Gastroesophageal sphincter (tissue), 4 donors: ENCODE measurements around the gene PODNL1. TPM values are rescaled to one million over a fixed set of nuclear protein-coding genes. Genes with fewer than 3 reads are reported as not detected.

Source experiments
- ATAC-seq: fragments of 150-250 bp; one replicate; pipeline ENCODE4 v1.9.1; 2016; ENCODE audit warnings: mild to moderate bottlenecking, moderate library complexity
- H3K27ac ChIP-seq, 4 donors: fragments of 200-600 bp; sonication (generic) in 3 of 4; 1 replicate in 3 of 4; 2 replicates in 1 of 4; pipeline ENCODE4 v1.5.1; 2016 to 2019
- H3K27me3 ChIP-seq: fragments of 200-600 bp; sonication (generic); one replicate; pipeline ENCODE4 v1.5.1; 2019
- H3K36me3 ChIP-seq, 2 donors: fragments of 200-600 bp; sonication (generic); one replicate each; pipeline ENCODE4 v1.5.1; 2019; ENCODE audit warnings: control low read depth in 1 of 2
- H3K4me1 ChIP-seq, 3 donors: fragments of 200-600 bp; sonication (generic); 1 replicate in 2 of 3; 2 replicates in 1 of 3; pipeline ENCODE4 v1.5.1; 2016 to 2019; ENCODE audit warnings: control low read depth in 2 of 3
- H3K4me3 ChIP-seq, 2 donors: fragments of 200-600 bp; sonication (generic); one replicate each; pipeline ENCODE4 v1.5.1; 2019; ENCODE audit warnings: mild to moderate bottlenecking in 1 of 2, moderate library complexity in 1 of 2
- H3K9me3 ChIP-seq, 3 donors: fragments of 200-600 bp; sonication (generic); one replicate each; pipeline ENCODE4 v1.5.1; 2017 to 2019; ENCODE audit warnings: control low read depth in 2 of 3
- EP300 ChIP-seq: sonication (generic); formaldehyde crosslinking; IDR thresholded peaks from one replicate; pipeline ENCODE4 v1.6.1; 2017; ENCODE audit warnings: antibody characterized with exemption, mild to moderate bottlenecking
- POLR2A ChIP-seq, 2 donors: fragments of 450-650 bp; IDR thresholded peaks; one replicate each; pipeline ENCODE4 v1.6.1; 2017; ENCODE audit warnings: antibody characterized with exemption in 2 of 2, mild to moderate bottlenecking in 2 of 2, moderate library complexity in 1 of 2
- POLR2AphosphoS5 ChIP-seq: sonication (generic); formaldehyde crosslinking; IDR thresholded peaks from one replicate; pipeline ENCODE4 v1.6.1; 2017; ENCODE audit warnings: antibody characterized with exemption
- WGBS, 2 donors: methylation state at CpG; one replicate each; pipeline ENCODE4 v1.1.5; 2018; ENCODE audit warnings: low coverage in 1 of 2; 5-methylcytosine and 5-hydroxymethylcytosine counted together
- total RNA-seq, 4 donors: library from RNA; depleted of rRNA; stranded (reverse); fragments of >200 nt; gene quantifications; one replicate each; pipeline ENCODE4 v1.1.0, GENCODE V29; 2016
- TF ChIP-seq, protein P1 (sequence below), 4 experiments: fragments of 200-600 bp in 2 of 4; fragments of 450-650 bp in 2 of 4; sonication (generic) in 1 of 4; IDR thresholded peaks; one replicate each; pipeline ENCODE4 v1.5.1; 2017 to 2019; ENCODE audit warnings: antibody characterized with exemption in 4 of 4, mild to moderate bottlenecking in 2 of 4, moderate library complexity in 2 of 4

PODNL1 gene
- total RNA-seq, 4 donors from 2014 or later, result 0.62 to 0.67 TPM; not detected in 2

DNA sequence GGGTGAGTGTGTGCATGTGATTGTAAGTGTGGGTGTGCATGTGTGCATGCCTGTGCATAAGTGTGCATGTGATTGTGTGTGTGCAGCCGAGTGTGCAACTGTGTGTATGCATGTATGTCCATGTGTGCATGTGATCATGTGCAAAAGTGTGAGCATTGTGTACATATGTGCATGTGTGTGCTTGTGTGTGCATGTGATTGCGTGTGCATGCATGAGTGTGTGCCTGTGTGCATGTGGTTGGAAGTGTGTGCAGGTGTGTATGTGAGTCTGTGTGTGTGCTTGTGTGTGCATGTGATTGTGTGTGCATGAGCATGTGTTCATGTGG lies 3.5 kb downstream of the PODNL1 start:
- 95% methylated on average over 2 of the region's 2 CpGs; no CpG with 5 or more reads in 1 of the 2 donors for WGBS, 2 donors
- Histone ChIP-seq H3K9me3 (no peaks in the 10 kb centered on the region), H3K27me3 (peaks cover 62% of the 10 kb centered on the region), H3K4me1 (peaks cover 0 to 12% (median 0%) of the 10 kb centered on the region in 3 donors), H3K36me3 (peaks cover 0 to 20% of the 10 kb centered on the region in 2 donors), H3K4me3 (no peak overlapping the region), H3K27ac (no peak overlapping the region)
- ATAC-seq, result no peak
- TF ChIP-seq POLR2A (IDR thresholded peaks at IDR 0.05), result no peak
- TF ChIP-seq, protein P1, sequence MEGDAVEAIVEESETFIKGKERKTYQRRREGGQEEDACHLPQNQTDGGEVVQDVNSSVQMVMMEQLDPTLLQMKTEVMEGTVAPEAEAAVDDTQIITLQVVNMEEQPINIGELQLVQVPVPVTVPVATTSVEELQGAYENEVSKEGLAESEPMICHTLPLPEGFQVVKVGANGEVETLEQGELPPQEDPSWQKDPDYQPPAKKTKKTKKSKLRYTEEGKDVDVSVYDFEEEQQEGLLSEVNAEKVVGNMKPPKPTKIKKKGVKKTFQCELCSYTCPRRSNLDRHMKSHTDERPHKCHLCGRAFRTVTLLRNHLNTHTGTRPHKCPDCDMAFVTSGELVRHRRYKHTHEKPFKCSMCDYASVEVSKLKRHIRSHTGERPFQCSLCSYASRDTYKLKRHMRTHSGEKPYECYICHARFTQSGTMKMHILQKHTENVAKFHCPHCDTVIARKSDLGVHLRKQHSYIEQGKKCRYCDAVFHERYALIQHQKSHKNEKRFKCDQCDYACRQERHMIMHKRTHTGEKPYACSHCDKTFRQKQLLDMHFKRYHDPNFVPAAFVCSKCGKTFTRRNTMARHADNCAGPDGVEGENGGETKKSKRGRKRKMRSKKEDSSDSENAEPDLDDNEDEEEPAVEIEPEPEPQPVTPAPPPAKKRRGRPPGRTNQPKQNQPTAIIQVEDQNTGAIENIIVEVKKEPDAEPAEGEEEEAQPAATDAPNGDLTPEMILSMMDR (IDR thresholded peaks at IDR 0.05), result no peak
- TF ChIP-seq POLR2AphosphoS5, result no peak
- TF ChIP-seq EP300, result no peak

DNA sequence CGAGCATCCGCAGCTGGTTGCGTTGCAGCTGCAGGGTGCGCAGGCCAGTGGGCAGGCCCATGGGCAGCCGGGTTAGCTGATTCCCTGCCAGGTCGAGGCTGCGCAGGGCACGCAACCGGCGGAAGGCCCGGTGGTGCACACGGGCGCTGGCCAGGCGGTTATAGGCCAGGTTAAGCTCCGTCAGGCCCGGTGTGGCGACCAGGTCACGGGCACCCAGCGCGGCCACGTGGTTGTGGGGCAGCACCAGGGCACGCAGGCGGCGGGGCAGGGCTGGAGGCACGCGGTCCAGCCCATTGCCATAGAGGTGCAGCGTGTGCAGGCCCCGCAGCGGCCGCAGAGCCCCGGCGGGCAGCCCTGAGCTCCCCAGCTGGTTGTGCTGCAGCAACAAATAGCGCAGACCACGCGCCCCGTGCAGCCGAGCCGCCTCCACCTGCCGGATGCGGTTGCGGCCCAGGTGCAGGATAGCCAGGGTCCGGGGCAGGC lies 5.3 kb downstream of the PODNL1 start:
- ATAC-seq, result no peak
- H3K27me3 ChIP-seq, result peaks cover 52% of the 10 kb centered on the region
- H3K4me1 ChIP-seq, result peaks cover 0 to 5% (median 0%) of the 10 kb centered on the region in 3 donors
- H3K36me3 ChIP-seq, result peaks cover 0 to 33% of the 10 kb centered on the region in 2 donors
- TF ChIP-seq POLR2AphosphoS5, result no peak
- no peak for TF ChIP-seq POLR2A (IDR thresholded peaks at IDR 0.05)
- TF ChIP-seq EP300, result no peak
- TF ChIP-seq, protein P1 (IDR thresholded peaks at IDR 0.05), result no peak
- H3K9me3 ChIP-seq, result no peaks in the 10 kb centered on the region
- no CpG with 5 or more reads among the region's 42 CpGs for WGBS, 2 donors
- H3K27ac ChIP-seq, result no peak overlapping the region
- no peak overlapping the region for H3K4me3 ChIP-seq

DNA sequence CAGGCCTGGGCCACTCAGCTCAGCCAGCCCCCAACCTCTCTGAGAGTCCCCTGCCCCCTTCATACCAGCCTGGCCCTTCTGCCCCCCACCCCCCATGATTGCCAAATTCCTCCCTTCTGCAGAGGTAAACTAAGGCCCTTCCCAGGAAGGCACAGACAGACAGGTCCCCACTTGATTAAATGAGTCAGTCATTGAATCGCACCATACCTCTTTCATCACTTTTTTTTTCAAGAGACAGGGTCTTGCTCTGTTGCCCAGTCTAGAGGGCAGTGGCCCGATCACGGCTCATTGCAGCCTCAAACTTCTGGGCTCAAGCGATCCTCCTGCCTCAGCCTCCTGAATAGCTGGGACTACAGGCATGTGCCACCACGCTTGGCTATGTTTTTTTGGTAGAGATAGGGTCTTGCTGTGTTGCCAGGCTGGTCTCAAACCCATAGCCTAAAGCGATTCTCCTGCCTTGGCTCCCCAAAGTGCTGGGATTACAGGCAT lies 6.0 kb downstream of the PODNL1 start:
- Histone ChIP-seq H3K27me3 (peaks cover 44% of the 10 kb centered on the region), H3K27ac (no peak overlapping the region), H3K36me3 (peaks cover 0 to 41% of the 10 kb centered on the region in 2 donors), H3K9me3 (no peaks in the 10 kb centered on the region), H3K4me3 (no peak overlapping the region), H3K4me1 (no peaks in the 10 kb centered on the region)
- 94 to 100% methylated on average over 1 to 6 of the region's 6 CpGs for WGBS, 2 donors
- no peak for TF ChIP-seq POLR2A (IDR thresholded peaks at IDR 0.05)
- TF ChIP-seq EP300, result no peak
- TF ChIP-seq, protein P1 (IDR thresholded peaks at IDR 0.05), result no peak
- TF ChIP-seq POLR2AphosphoS5, result no peak
- no peak for ATAC-seq

DNA sequence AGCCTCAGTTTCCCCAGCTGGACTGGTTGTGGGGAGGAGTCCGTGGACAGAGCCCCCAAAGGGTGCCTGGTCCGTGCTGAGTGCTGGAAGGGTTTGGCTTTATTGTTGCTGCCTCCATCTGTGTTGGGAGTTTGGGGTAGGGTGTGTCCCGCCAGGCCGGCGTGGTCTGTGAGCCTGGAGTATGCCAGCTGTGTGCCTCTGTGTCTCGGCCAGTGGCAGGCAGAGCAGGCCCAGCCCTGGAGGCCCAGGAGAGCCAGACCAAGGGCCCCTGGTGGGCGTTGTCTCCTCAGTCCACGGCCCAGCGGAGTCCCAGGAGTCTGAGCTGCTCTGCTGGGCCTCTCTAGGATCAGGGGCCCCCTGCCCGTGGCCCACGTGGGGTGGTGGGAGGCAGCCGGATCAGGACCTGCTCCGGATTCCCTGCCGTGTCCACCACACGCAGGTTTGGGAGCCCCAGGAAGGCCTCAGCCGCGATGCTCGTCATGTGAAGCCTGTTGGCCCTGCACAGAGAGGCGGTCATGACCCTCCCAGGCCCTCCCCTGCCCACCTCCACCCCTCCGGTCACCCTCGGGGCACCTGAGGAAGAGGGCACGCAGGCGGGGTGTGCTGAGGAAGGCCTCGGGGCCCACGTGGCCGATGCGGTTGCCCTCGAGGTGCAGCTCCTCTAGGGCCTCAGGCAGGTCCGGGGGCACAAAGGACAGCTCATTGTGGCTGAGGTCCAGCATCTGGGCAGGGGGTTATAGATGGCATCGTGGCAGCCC lies 6.6 kb downstream of the PODNL1 start:
- TF ChIP-seq EP300 (no peak), POLR2AphosphoS5 (no peak), POLR2A (IDR thresholded peaks at IDR 0.05) (no peak)
- TF ChIP-seq, protein P1 (IDR thresholded peaks at IDR 0.05), result no peak
- Histone ChIP-seq H3K27ac (no peak overlapping the region), H3K27me3 (peaks cover 43% of the 10 kb centered on the region), H3K4me3 (no peak overlapping the region), H3K9me3 (no peaks in the 10 kb centered on the region), H3K4me1 (no peaks in the 10 kb centered on the region), H3K36me3 (peaks cover 0 to 47% of the 10 kb centered on the region in 2 donors)
- no CpG with 5 or more reads among the region's 30 CpGs for WGBS, 2 donors
- ATAC-seq, result no peak

DNA sequence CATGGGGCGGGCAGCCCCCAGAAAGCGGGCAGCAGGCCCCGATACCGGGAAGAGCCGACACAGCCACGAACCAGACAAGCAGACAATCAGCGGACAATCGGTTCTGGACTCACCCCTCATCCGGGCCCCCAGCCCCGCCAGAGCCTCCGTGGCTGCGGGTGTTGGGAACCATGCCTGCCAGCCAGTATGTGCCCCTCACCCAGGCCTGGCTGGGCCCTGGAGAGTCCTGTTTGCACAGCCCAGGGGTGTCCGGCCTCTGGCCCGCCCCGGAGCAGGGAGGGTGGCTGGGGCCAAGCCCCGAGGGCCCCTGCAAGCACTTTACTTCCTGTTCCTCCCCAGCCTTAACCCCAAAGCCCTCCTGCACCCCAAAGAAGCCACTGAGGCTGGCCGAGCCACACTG lies 7.8 kb downstream of the PODNL1 start:
- peaks cover 32% of the 10 kb centered on the region for H3K27me3 ChIP-seq
- no peak overlapping the region for H3K4me3 ChIP-seq
- no peaks in the 10 kb centered on the region for H3K4me1 ChIP-seq
- H3K9me3 ChIP-seq, result no peaks in the 10 kb centered on the region
- H3K27ac ChIP-seq, result no peak overlapping the region
- ATAC-seq, result no peak
- WGBS, 2 donors, result no CpG with 5 or more reads among the region's 17 CpGs
- no peak for TF ChIP-seq POLR2AphosphoS5
- TF ChIP-seq, protein P1 (IDR thresholded peaks at IDR 0.05), result no peak
- H3K36me3 ChIP-seq, result peaks cover 0 to 56% of the 10 kb centered on the region in 2 donors
